IMR-90 (cell line): ENCODE data around the gene COIL. TPM values are rescaled to one million over a fixed set of nuclear protein-coding genes. Genes with fewer than 3 reads are reported as not detected.

Source experiments
- ATAC-seq: fragments of 200-7000 bp; cut with Tn5 transposase; 2 replicates; pipeline ENCODE4 v1.9.1; 2020; ENCODE audit warnings: low read depth, mild to moderate bottlenecking, moderate library complexity
- BruUV-seq: library from RNA; stranded (reverse); fragments of 400-500 nt; replicated peaks from 2 replicates; lab custom pipeline; 2021; lab: Mats Ljungman, UMichigan
- CTCF ChIA-PET: fragments of 300-600 bp; formaldehyde crosslinking; extraction: SDS; loops from one replicate; lab custom pipeline; 2021; ENCODE audit warnings: antibody characterized with exemption; lab: Yijun Ruan, JAX
- POLR2A ChIA-PET: fragments of 300-600 bp; sonication (Branson Sonifier 250); formaldehyde crosslinking; loops from one replicate; lab custom pipeline; 2022; ENCODE audit warnings: antibody characterized with exemption; ENCODE audit not compliant: unreplicated experiment; lab: Charles Lee
- DNase-seq: peaks from one replicate; pipeline ENCODE4 v3.0.0; 2013
- H2AFZ ChIP-seq: replicated peaks from 2 replicates; pipeline ENCODE3; 2013; ENCODE audit warnings: low read length, mild to moderate bottlenecking; ENCODE audit not compliant: poor library complexity
- H2AK5ac ChIP-seq: 2 replicates; pipeline ENCODE4 v1.6.1; 2013; ENCODE audit warnings: low read depth, low read length, inconsistent platforms
- H2AK9ac ChIP-seq: replicated peaks from 2 replicates; pipeline ENCODE3; 2013; ENCODE audit warnings: mild to moderate bottlenecking, low read depth, low read length, moderate library complexity; ENCODE audit not compliant: poor library complexity
- H2BK120ac ChIP-seq: 2 replicates; pipeline ENCODE4 v1.6.1; 2013; ENCODE audit warnings: low read depth, low read length, inconsistent platforms
- H2BK15ac ChIP-seq: 3 replicates; pipeline ENCODE4 v1.6.1; 2013; ENCODE audit warnings: low read depth, low read length, inconsistent platforms
- H2BK20ac ChIP-seq: 2 replicates; pipeline ENCODE4 v1.6.1; 2013; ENCODE audit warnings: low read depth, mild to moderate bottlenecking, inconsistent platforms, low read length, moderate library complexity
- H2BK5ac ChIP-seq: 2 replicates; pipeline ENCODE4 v1.6.1; 2013; ENCODE audit warnings: mild to moderate bottlenecking, low read depth, low read length, inconsistent platforms; ENCODE audit not compliant: poor library complexity, severe bottlenecking
- H3K14ac ChIP-seq: replicated peaks from 2 replicates; pipeline ENCODE4 v1.6.1; 2013; ENCODE audit warnings: low read depth, low read length, inconsistent platforms
- H3K18ac ChIP-seq: 2 replicates; pipeline ENCODE4 v1.6.1; 2013; ENCODE audit warnings: low read depth, low read length, control low read depth
- H3K23ac ChIP-seq: 2 replicates; pipeline ENCODE4 v1.6.1; 2013; ENCODE audit warnings: low read depth, low read length, inconsistent platforms
- H3K27ac ChIP-seq: 2 replicates; pipeline ENCODE4 v1.5.1; 2013; ENCODE audit warnings: mild to moderate bottlenecking, control low read depth, low read length; ENCODE audit not compliant: insufficient read depth
- H3K27me3 ChIP-seq: 2 replicates; pipeline ENCODE4 v1.6.1; 2013; ENCODE audit warnings: low read length; ENCODE audit not compliant: control insufficient read depth, insufficient read depth
- H3K36me3 ChIP-seq: 2 replicates; pipeline ENCODE4 v1.6.1; 2013; ENCODE audit warnings: low read length, mixed read lengths; ENCODE audit not compliant: control insufficient read depth, insufficient read depth
- H3K4ac ChIP-seq: 2 replicates; pipeline ENCODE4 v1.6.1; 2013; ENCODE audit warnings: low read depth, low read length, inconsistent platforms
- H3K4me1 ChIP-seq: 2 replicates; pipeline ENCODE4 v1.6.1; 2013; ENCODE audit warnings: low read length, mixed read lengths; ENCODE audit not compliant: control insufficient read depth, insufficient read depth
- H3K4me2 ChIP-seq: 2 replicates; pipeline ENCODE4 v1.6.1; 2013; ENCODE audit warnings: low read depth, mild to moderate bottlenecking, control low read depth, low read length, moderate library complexity
- H3K4me3 ChIP-seq: 2 replicates; pipeline ENCODE4 v1.5.1; 2013; ENCODE audit warnings: low read depth, mild to moderate bottlenecking, control low read depth, low read length, moderate library complexity; ENCODE audit not compliant: insufficient read depth
- H3K56ac ChIP-seq: 2 replicates; pipeline ENCODE4 v1.6.1; 2013; ENCODE audit warnings: low read length, inconsistent platforms; ENCODE audit not compliant: insufficient read depth; ENCODE audit errors: extremely low read depth
- H3K79me1 ChIP-seq, 2 experiments: 2 replicates each; pipeline ENCODE4 v1.6.1; 2013; ENCODE audit warnings: low read length in 2 of 2, inconsistent platforms in 1 of 2, low read depth in 1 of 2
- H3K9ac ChIP-seq: 2 replicates; pipeline ENCODE4 v1.6.1; 2013; ENCODE audit warnings: low read depth, low read length, control low read depth
- H3K9me1 ChIP-seq: 2 replicates; pipeline ENCODE4 v1.6.1; 2013; ENCODE audit warnings: low read length, inconsistent platforms; ENCODE audit not compliant: insufficient read depth
- H3K9me3 ChIP-seq: 2 replicates; pipeline ENCODE4 v1.6.1; 2013; ENCODE audit warnings: low read length; ENCODE audit not compliant: control insufficient read depth, insufficient read depth
- H4K20me1 ChIP-seq: 2 replicates; pipeline ENCODE4 v1.6.1; 2013; ENCODE audit warnings: low read length, inconsistent platforms; ENCODE audit not compliant: insufficient read depth
- H4K5ac ChIP-seq: 2 replicates; pipeline ENCODE4 v1.6.1; 2013; ENCODE audit warnings: mild to moderate bottlenecking, low read depth, low read length, control low read depth
- H4K8ac ChIP-seq, 2 experiments: 2 replicates each; pipeline ENCODE4 v1.6.1; 2013; ENCODE audit warnings: low read depth in 2 of 2, low read length in 2 of 2, control low read depth in 1 of 2, inconsistent platforms in 1 of 2
- H4K91ac ChIP-seq: 2 replicates; pipeline ENCODE4 v1.6.1; 2013; ENCODE audit warnings: low read depth, low read length, inconsistent platforms; ENCODE audit not compliant: insufficient read depth
- BHLHE40 ChIP-seq: fragments of 150-350 bp; IDR thresholded peaks from 2 replicates; pipeline ENCODE4 v1.6.1; 2016; ENCODE audit warnings: mild to moderate bottlenecking, low read depth, low read length
- MAFK ChIP-seq: IDR thresholded peaks from 2 replicates; pipeline ENCODE4 v1.6.1; 2012; ENCODE audit warnings: low read depth, low read length, improper control_type of control experiment
- MAZ ChIP-seq: IDR thresholded peaks from 2 replicates; pipeline ENCODE4 v1.6.1; 2012; ENCODE audit warnings: low read depth, mild to moderate bottlenecking, low read length, improper control_type of control experiment, moderate library complexity, borderline replicate concordance
- MXI1 ChIP-seq: IDR thresholded peaks from 2 replicates; pipeline ENCODE4 v1.6.1; 2012; ENCODE audit warnings: low read depth, mild to moderate bottlenecking, low read length, moderate library complexity, borderline replicate concordance
- NFE2L2 ChIP-seq: fragments of 150-350 bp; IDR thresholded peaks from 2 replicates; pipeline ENCODE4 v1.6.1; 2016; ENCODE audit warnings: low read depth, mild to moderate bottlenecking, low read length
- RFX5 ChIP-seq: IDR thresholded peaks from 2 replicates; pipeline ENCODE4 v1.8.0; 2012; ENCODE audit warnings: low read depth, mild to moderate bottlenecking, low read length, moderate library complexity
- SMC3 ChIP-seq: fragments of 150-350 bp; IDR thresholded peaks from 2 replicates; pipeline ENCODE4 v1.6.1; 2016; ENCODE audit warnings: low read depth, mild to moderate bottlenecking, antibody characterized with exemption, low read length, moderate library complexity
- WGBS, 2 experiments: methylation state at CpG; one replicate each; pipeline versions ENCODE4 v1.1.5 to v1.1.7; 2013; ENCODE audit warnings: missing lambda C conversion rate in 2 of 2; ENCODE audit not compliant: insufficient read length in 1 of 2; ENCODE audit errors: extremely low coverage in 2 of 2; 5-methylcytosine and 5-hydroxymethylcytosine counted together
- dilution Hi-C: fragments of 300-500 bp; cut with HindIII; formaldehyde crosslinking; loops from one replicate; pipeline ENCODE4 v1.14.3; 2018; ENCODE audit warnings: low sequenced_read_pairs; ENCODE audit not compliant: unreplicated experiment
- in situ Hi-C: fragments of 300-500 bp; cut with MboI; formaldehyde crosslinking; loops from 3 replicates; pipeline ENCODE4 v1.14.3; 2019; ENCODE audit warnings: low sequenced_read_pairs, inconsistent platforms, mixed read lengths
- intact Hi-C: fragments of 100-400 bp; cut with micrococcal nuclease; formaldehyde crosslinking; loops from 2 replicates; pipeline ENCODE4 v1.10.0; 2022
- polyA plus RNA-seq, 3 experiments: library from polyadenylated mRNA; depleted of rRNA; stranded (reverse); fragments of >200 nt; gene quantifications; 2 replicates each; pipeline ENCODE4 v1.2.3, GENCODE V29; 2012; ENCODE audit warnings: low replicate concordance in 1 of 3
- total RNA-seq: library from RNA; depleted of rRNA; stranded (reverse); fragments of >200 nt; gene quantifications from 2 replicates; pipeline ENCODE4 v1.2.3, GENCODE V29; 2012
- TF ChIP-seq, protein P1 (sequence below): fragments of 150-350 bp; IDR thresholded peaks from 2 replicates; pipeline ENCODE4 v1.6.1; 2017; ENCODE audit warnings: mild to moderate bottlenecking, antibody characterized with exemption, low read length, low read depth
- TF ChIP-seq, protein P2 (sequence below): conservative IDR thresholded peaks from 2 replicates; pipeline ENCODE4 v1.5.1; 2012; ENCODE audit warnings: mild to moderate bottlenecking, low read depth, low read length, improper control_type of control experiment

COIL gene
- total and polyA plus RNA-seq, 2 of the 4 experiments (the other 2 are of a cell fraction), result 5.2 to 13.3 TPM

DNA sequence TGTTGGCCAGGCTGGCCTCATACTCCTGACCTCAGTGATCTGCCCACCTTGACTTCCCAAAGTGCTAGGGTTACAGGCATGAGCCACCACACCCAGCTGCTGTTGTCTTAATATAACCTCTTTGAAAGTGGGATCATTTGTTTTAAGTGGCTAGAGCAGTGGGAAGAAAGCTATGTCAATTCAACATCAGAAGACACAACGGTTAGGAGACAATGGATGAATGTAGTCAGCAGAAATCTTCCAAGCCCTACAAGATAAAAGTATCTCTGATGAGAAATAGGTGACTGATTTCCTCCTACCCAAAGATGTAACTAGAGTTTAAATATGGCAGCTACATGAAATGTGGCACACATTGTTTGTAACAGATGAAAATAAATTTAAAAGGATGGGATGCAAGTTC is 27.0 kb downstream of the COIL start:
- no peak overlapping the region for H3K14ac ChIP-seq
- H4K20me1 ChIP-seq, result no peaks in the 10 kb centered on the region
- H2BK20ac ChIP-seq, result no peak overlapping the region
- no peak overlapping the region for H2AFZ ChIP-seq
- H3K4ac ChIP-seq, result no peak overlapping the region
- H3K23ac ChIP-seq, result no peak overlapping the region
- H3K27me3 ChIP-seq, result no peaks in the 10 kb centered on the region
- BruUV-seq, result no TSS peak
- in situ Hi-C loops, result loop anchor here (25.0 kb wide), 1 partner anchor 347 kb away; the partner anchor contains the start of gene NOG
- no peak overlapping the region for H3K18ac ChIP-seq
- no peak overlapping the region for H2AK9ac ChIP-seq
- H2AK5ac ChIP-seq, result no peak overlapping the region
- dilution Hi-C loops, result no loop called here
- H4K5ac ChIP-seq, result no peak overlapping the region
- no peak overlapping the region for H2BK15ac ChIP-seq
- H4K8ac ChIP-seq, result no peak overlapping the region
- ATAC-seq, result no peak
- no peak overlapping the region for H3K4me2 ChIP-seq
- H2BK120ac ChIP-seq, result no peak overlapping the region
- H3K79me1 ChIP-seq, result peaks cover 0 to 7% of the 10 kb centered on the region in 2 experiments; a peak in 2 of 4 replicates
- H3K36me3 ChIP-seq, result peaks cover 11% of the 10 kb centered on the region
- peaks cover 3% of the 10 kb centered on the region; the same call in 1 of the 2 replicates for H3K9me3 ChIP-seq
- ChIA-PET POLR2A (no interaction called here), CTCF (no interaction called here)
- H3K27ac ChIP-seq, result no peak overlapping the region
- H3K4me3 ChIP-seq, result no peak overlapping the region
- H3K4me1 ChIP-seq, result no peaks in the 10 kb centered on the region
- intact Hi-C loops, result no loop called here
- no peak for DNase-seq
- H3K9ac ChIP-seq, result no peak overlapping the region
- peaks cover 3% of the 10 kb centered on the region for H3K9me1 ChIP-seq
- no peak overlapping the region for H3K56ac ChIP-seq
- no peak overlapping the region for H4K91ac ChIP-seq
- no CpG with 5 or more reads among the region's 1 CpG for WGBS, 2 experiments
- TF ChIP-seq, protein P1, sequence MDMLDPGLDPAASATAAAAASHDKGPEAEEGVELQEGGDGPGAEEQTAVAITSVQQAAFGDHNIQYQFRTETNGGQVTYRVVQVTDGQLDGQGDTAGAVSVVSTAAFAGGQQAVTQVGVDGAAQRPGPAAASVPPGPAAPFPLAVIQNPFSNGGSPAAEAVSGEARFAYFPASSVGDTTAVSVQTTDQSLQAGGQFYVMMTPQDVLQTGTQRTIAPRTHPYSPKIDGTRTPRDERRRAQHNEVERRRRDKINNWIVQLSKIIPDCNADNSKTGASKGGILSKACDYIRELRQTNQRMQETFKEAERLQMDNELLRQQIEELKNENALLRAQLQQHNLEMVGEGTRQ, result no peak
- TF ChIP-seq, protein P2, sequence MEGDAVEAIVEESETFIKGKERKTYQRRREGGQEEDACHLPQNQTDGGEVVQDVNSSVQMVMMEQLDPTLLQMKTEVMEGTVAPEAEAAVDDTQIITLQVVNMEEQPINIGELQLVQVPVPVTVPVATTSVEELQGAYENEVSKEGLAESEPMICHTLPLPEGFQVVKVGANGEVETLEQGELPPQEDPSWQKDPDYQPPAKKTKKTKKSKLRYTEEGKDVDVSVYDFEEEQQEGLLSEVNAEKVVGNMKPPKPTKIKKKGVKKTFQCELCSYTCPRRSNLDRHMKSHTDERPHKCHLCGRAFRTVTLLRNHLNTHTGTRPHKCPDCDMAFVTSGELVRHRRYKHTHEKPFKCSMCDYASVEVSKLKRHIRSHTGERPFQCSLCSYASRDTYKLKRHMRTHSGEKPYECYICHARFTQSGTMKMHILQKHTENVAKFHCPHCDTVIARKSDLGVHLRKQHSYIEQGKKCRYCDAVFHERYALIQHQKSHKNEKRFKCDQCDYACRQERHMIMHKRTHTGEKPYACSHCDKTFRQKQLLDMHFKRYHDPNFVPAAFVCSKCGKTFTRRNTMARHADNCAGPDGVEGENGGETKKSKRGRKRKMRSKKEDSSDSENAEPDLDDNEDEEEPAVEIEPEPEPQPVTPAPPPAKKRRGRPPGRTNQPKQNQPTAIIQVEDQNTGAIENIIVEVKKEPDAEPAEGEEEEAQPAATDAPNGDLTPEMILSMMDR, result no peak
- TF ChIP-seq MAZ (no peak), NFE2L2 (no peak), BHLHE40 (no peak), RFX5 (no peak), MXI1 (no peak), SMC3 (no peak), MAFK (no peak)
- H2BK5ac ChIP-seq, result no peak overlapping the region
